Measurements from ENCODE around the gene TBC1D17. TPM values are rescaled to one million over a fixed set of nuclear protein-coding genes. Genes with fewer than 3 reads are reported as not detected.

Gene TBC1D17
- polyA plus RNA-seq, 1 donor from 2014 or later = 13.1 TPM

- no peaks in the 10 kb centered on the region for H3K9me2 ChIP-seq (ENCODE audit: insufficient read depth, low read length)
- peaks cover 14% of the 10 kb centered on the region for H3K79me2 ChIP-seq (replicated peaks; ENCODE audit: insufficient read depth, low read length)
- no peak overlapping the region for H3K9ac ChIP-seq (ENCODE audit: low read length)
- H3K4me2 ChIP-seq (ENCODE audit: low read length) = no peak overlapping the region
- no peak overlapping the region for H3K4me3 ChIP-seq (ENCODE audit: low read length)
- H3K9me3 ChIP-seq (ENCODE audit: low read length) = no peaks in the 10 kb centered on the region
- no peak overlapping the region for H3K27ac ChIP-seq (ENCODE audit: low read length)
- H4K20me1 ChIP-seq (ENCODE audit: insufficient read depth) = peaks cover 10% of the 10 kb centered on the region
- no peaks in the 10 kb centered on the region for H3K27me3 ChIP-seq (ENCODE audit: insufficient read depth, low read depth, low read length)
- TF ChIP-seq CTCF (IDR thresholded peaks at IDR 0.05; ENCODE audit: poor library complexity, severe bottlenecking) = no peak
- TF ChIP-seq SMC3 (conservative IDR thresholded peaks at IDR 0.05; ENCODE audit: poor library complexity) = no peak
- TF ChIP-seq REST (IDR thresholded peaks at IDR 0.05; ENCODE audit: borderline replicate concordance) = no peak
- TF ChIP-seq TAF1 (IDR thresholded peaks at IDR 0.05; ENCODE audit: low read depth) = no peak
- no peak for TF ChIP-seq RAD21 (conservative IDR thresholded peaks at IDR 0.05)
- TF ChIP-seq POLR2AphosphoS5 (IDR thresholded peaks at IDR 0.05) = no peak
- no peak for TF ChIP-seq EP300 (conservative IDR thresholded peaks at IDR 0.05; ENCODE audit: poor library complexity, severe bottlenecking)
- TF ChIP-seq MXI1 (conservative IDR thresholded peaks at IDR 0.05; ENCODE audit: poor library complexity, severe bottlenecking) = no peak
- TF ChIP-seq EZH2 (IDR thresholded peaks at IDR 0.05; ENCODE audit: borderline replicate concordance, insufficient read depth, low read length, poor library complexity, severe bottlenecking) = no peak
- H2AFZ ChIP-seq (ENCODE audit: low read depth, low read length) = no peak overlapping the region
- no peaks in the 10 kb centered on the region for H3F3A ChIP-seq (ENCODE audit: insufficient read depth, low read length, poor library complexity, severe bottlenecking)
- peaks cover 4% of the 10 kb centered on the region for H3K36me3 ChIP-seq (ENCODE audit: insufficient read depth, low read length)
These were observed 29.5 kb upstream of the TBC1D17 start for GRCh38 chr19:49847731-49848696.

- Histone ChIP-seq H3K27ac (ENCODE audit: low read length) (no peak overlapping the region), H3K4me2 (ENCODE audit: low read length) (no peak overlapping the region), H3K79me2 (replicated peaks; ENCODE audit: insufficient read depth, low read length) (peaks cover 24% of the 10 kb centered on the region), H3K4me3 (ENCODE audit: low read length) (no peak overlapping the region), H3K9me2 (ENCODE audit: insufficient read depth, low read length) (no peaks in the 10 kb centered on the region), H4K20me1 (ENCODE audit: insufficient read depth) (peaks cover 18% of the 10 kb centered on the region), H3K9ac (ENCODE audit: low read length) (no peak overlapping the region), H3K27me3 (ENCODE audit: insufficient read depth, low read depth, low read length) (no peaks in the 10 kb centered on the region), H2AFZ (ENCODE audit: low read depth, low read length) (no peak overlapping the region), H3F3A (ENCODE audit: insufficient read depth, low read length, poor library complexity, severe bottlenecking) (no peaks in the 10 kb centered on the region), H3K9me3 (ENCODE audit: low read length) (no peaks in the 10 kb centered on the region), H3K36me3 (ENCODE audit: insufficient read depth, low read length) (peaks cover 4% of the 10 kb centered on the region)
- TF ChIP-seq TAF1 (IDR thresholded peaks at IDR 0.05; ENCODE audit: low read depth) = no peak
- TF ChIP-seq EZH2 (IDR thresholded peaks at IDR 0.05; ENCODE audit: borderline replicate concordance, insufficient read depth, low read length, poor library complexity, severe bottlenecking) = no peak
- no peak for TF ChIP-seq POLR2AphosphoS5 (IDR thresholded peaks at IDR 0.05)
- TF ChIP-seq EP300 (conservative IDR thresholded peaks at IDR 0.05; ENCODE audit: poor library complexity, severe bottlenecking) = no peak
- no peak for TF ChIP-seq SMC3 (conservative IDR thresholded peaks at IDR 0.05; ENCODE audit: poor library complexity)
- no peak for TF ChIP-seq REST (IDR thresholded peaks at IDR 0.05; ENCODE audit: borderline replicate concordance)
These were observed 28.6 kb upstream of the TBC1D17 start for GRCh38 chr19:49848938-49849337.

All from neural cell (in vitro differentiated cells).